Measurements from ENCODE around the gene BTN2A1.

DNA sequence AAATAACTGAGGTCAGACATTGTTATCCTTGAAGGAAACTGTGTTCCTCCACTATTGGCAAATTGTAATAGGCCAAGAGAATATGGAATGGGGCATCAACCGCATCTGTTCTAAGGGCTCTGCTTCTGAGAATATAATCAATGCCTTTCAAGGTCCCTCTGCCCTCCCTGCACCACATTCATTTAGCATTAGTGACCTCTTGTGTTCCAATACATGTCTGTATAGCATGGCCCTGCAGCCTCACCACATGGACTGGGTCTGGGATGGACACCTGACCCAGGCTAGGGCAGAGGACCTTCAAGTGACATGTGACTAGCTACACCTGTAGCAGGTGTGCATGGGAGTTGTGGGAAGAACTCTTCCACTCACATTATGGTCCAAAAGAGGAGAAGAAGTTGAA lies 41.5 kb upstream of the BTN2A1 start:
- TF ChIP-seq CTCF (conservative IDR thresholded peaks at IDR 0.05; ENCODE audit: low read length) (no peak), EZH2phosphoT487 (IDR thresholded peaks at IDR 0.05; ENCODE audit: borderline replicate concordance, low read depth, low read length) (no peak)
